Measurements from ENCODE around the gene HDAC5.

Gene HDAC5

GRCh38 chr17:44033861-44034408 lies 89.5 kb downstream of the HDAC5 start:
- no peak overlapping the region for H3K4me3 ChIP-seq (ENCODE audit: low read depth, low read length)
- DNase-seq (ENCODE audit: low read depth) = no peak
- no peak for TF ChIP-seq CTCF (IDR thresholded peaks at IDR 0.05; ENCODE audit: insufficient read depth, low read depth, low read length, missing control alignments)

- TF ChIP-seq CTCF (IDR thresholded peaks at IDR 0.05; ENCODE audit: insufficient read depth, low read depth, low read length, missing control alignments) = no peak
- H3K4me3 ChIP-seq (ENCODE audit: low read depth, low read length) = no peak overlapping the region
- no peak for DNase-seq (ENCODE audit: low read depth)
Observed at GRCh38 chr17:44030482-44030881, 93.0 kb downstream of the HDAC5 start.

GRCh38 chr17:44029736-44030135 lies 93.7 kb downstream of the HDAC5 start:
- no peak for TF ChIP-seq CTCF (IDR thresholded peaks at IDR 0.05; ENCODE audit: insufficient read depth, low read depth, low read length, missing control alignments)
- no peak for DNase-seq (ENCODE audit: low read depth)
- H3K4me3 ChIP-seq (ENCODE audit: low read depth, low read length) = no peak overlapping the region
